Stimulated activated CD4-positive, alpha-beta T cell treated with anti-CD3 and anti-CD28 coated beads, TNF-alpha, amount 100 ng/mL, for 1 hour (primary cell): ENCODE data around the gene ARV1.
"Not testable (repeated sequence)": the region's sequence is repeated elsewhere in the genome, so short reads cannot be mapped to it uniquely, and the experiment has no call there.

Experiments used
- DNase-seq, 3 donors: peaks; one replicate each; pipeline ENCODE4 v3.0.0-alpha.2; 2020; ENCODE audit warnings: low read depth in 3 of 3, low spot score in 1 of 3

The ARV1 gene

DNA sequence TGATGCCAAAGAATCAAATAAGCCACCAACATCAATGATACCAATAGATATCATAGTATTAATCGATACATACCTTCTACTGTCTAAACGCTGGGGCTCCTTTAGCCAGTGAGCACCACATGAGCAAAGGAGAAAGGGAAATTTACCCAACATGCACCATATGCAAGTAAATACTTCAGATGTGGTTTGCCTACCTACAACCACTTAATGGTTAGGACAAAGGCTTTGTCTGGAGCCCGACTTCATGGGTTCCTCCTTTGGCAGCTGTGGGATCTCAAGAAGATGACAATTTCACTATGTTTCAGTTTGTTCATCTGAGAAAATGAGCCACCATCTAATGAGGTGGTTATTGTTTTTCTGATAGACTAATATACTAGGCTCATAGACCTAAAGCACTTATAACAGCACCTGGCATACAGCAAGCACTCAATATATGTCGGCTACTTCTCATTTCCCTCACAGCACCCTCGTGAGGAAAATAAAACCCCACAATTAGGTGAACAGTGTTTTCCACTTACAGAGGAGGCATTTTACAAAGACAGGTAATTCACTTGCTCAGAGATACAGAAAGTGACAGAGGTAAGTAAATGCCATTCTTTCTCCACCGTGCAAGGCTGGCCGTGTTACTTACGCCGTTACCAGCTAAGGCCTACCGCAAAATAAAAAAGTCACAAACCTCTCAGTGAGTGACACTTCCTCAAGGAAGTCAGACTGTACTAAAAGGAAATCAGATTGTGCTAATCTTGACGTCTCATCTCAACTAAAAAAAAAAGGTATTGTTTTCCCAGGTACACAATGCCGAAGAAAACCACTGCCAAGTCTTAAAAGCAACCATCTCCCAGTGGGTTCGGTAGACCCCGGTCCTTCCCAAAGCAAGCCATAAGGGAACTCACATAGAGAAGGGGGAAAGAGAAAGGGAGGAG is 1.8 kb upstream of the ARV1 start:
- no peak for DNase-seq

DNA sequence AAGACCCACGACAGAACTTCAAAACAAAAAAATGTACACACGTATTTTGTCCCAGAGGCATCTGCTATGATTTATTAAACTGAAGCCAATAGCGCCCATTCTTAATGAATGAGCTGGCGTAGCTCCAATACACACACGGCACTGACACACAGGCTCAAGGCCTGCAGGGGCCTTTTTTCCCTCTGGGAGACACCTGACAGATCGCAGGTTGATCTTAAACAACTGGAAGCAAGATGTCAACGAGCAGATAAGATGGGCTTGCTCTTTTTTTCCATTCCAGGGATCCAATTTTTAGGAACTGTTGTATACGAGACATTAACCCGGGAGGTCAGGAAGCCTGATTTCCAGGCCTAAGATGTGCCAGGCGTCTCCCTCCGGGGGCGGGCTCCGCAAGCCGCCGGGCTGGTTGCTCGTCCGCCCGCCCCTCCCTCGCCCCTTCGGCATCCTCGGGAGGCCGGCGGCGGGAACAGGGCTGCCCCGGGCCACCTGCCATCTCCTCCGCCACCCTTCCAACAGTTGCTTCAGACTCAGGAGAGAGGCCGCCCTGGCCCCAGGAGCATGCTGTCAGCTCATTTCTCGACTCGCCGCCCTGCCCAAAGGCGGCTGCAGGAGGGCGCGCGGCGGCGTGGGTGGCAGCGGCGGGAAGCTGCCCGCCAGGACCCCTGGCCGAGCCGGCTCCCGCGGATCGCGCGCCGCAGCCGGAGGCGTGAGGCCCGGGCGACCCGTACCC is 968 bp upstream of the ARV1 start:
- peak in 1 of 3 donors; percentile 15 for DNase-seq

DNA sequence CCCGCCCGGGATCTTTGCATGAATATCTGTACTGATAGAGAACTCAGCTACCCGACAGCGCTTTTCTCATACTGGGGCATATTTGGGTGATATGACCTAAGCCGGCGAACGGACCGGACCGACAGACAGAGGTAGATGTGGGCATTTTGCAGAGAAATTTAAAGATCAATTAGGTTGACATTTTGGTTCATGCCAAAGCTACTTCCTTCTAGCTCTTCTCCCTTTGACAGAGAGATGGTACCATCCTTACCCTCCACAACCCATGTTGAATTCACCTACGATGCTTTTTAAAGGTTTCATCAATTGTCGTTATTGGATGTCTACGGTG is 459 bp downstream of the ARV1 start:
- no peak for DNase-seq

DNA sequence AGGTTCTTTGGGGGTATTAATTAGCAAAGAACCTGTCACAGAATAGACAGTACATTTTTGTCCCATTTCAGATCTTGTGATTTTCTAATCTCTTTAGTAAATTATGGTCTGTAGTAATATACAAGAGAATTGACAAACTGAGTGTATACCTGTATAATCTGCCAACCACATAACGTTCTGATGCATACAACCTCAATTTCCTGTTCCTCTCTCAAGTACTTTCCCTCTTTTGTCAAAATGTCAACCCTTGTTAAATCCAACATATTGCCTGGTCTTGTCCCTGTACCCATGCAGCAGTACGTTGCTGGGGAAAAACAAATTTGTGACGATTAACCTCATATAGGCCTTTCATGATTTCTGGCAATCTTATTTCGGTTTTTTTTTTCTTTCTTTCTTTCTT is 1.1 kb downstream of the ARV1 start:
- DNase-seq = no peak

DNA sequence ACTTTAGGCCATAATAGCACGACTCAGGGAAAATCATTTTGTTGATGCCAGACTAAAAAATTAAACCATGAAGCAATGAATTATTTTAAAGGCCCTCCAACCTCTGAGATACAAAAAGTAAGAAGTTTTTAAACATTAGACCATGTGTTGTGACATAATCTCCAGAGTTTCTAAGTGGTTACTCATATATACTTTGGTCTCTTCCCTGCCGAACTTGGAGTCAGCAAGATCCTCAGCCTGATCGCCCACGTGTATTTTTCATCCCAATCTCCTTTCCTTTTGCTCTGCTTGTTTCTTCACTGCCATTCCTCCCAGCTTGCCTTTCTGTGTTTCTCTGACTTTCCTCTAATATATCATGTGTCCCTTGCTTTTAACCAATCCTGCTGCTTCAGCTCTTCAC is 3.8 kb downstream of the ARV1 start:
- no peak for DNase-seq

DNA sequence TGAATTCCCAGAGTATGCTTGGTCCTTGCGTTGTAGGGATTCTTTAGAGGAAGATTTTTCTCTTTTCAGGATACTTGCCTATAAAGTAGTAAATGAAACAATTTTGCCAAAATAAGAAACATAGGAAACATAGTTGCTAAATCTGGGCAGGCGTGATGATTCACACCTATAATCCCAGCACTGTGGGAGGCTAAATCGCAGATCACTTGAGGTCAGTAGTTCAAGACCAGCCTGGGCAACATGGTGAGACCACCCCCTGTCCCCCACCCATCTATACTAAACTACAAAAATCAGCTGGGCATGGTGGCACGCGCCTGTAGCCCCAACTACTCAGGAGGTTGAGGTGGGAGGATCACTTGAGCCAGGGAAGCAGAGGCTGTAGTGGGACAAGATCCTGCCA is 4.9 kb downstream of the ARV1 start:
- no peak for DNase-seq

DNA sequence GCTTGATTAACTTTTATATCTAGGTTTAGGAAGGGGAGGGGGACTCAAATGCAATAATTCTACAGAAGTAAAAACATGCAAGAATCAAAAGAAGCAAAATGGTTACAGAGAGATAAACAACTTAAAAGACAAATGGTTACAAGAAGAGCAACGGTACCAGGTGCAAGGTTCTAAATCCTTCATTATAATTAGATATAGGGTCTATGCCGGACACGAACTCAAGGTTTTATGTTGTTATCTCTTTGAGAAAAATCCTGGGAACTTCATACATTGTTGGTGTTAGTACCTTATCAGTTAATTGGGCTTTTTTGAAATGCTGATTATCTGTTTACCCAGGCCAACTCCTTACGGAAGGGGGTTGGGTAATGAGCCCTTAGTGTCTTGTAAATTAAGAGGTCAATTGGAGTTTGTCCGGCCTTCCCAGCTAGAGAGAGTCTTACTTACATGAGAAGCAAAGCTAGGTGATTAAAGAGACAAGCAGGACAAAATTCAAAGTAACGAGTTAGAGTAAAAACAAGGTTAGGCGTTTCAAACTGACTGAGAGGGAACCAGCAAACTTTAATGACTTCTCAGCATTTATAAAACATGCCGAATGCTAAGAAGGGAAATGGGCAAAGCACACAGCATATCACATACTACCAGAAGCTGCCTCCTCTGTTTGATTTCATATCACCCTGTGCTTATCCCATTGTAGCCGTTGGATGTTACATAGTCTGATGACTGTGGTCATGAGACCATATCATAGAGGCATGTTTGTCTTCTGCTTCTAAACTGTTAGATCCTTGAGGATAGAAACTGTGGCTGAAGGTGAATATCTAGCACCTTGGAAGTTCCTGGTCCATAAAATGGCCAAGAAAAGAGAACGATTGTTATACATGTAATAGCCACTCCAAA is 6.0 kb downstream of the ARV1 start:
- not testable (repeated sequence) for DNase-seq

DNA sequence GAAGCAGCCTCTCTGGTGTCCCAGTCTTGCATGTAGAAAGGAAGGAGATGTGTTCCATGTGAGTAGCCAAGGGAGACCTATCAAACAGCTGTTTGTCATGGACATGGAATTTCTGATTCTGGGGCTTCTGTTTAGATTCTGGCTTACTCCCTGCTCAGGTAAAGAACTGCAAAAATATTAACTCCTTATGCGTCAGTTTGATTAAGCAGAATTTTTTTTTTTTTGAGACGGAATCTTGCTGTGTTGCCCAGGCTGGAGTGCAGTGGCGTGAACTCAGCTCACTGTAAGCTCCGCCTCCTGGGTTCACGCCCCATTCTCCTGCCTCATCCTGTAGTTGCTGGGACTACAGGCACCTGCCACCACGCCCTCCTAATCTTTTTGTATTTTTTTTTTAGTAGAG is 6.8 kb downstream of the ARV1 start:
- DNase-seq = no peak

DNA sequence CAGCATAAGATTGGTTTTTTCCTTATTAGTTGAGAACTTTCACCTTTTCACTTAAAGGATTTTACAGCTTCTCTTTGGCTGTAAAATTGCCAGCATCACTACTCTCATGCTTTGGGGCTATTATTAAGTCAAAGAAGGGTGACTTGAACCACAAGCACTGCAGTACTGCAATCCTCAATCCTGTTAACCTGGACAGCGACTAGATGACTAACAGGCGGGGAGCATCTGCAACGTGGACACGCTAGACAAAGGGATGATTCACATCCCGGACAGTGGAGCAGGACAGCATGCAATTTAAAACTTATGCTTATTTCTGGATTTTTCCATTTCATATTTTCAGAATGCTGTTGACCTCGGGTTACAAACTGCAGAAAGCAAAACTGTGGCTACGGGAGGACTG is 8.1 kb downstream of the ARV1 start:
- DNase-seq = no peak

DNA sequence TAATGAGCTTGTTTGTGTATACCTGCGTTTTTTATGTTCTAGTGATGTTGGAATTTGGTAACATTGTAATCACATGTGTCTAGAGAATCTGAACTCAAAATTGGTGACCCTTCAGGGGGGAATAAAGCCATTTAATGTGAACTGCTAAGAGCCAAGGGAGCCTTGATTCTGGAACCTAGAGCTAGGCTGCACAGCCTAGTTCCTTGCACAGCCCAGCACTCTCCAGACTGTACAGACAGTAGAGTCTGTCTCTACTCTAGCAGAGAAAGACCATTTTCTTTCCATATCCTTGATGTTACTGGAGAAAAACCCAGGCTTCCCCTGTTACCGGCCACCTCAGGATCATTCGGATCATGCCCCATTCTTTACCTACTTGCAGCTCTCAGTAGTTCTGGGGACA is 8.6 kb downstream of the ARV1 start:
- no peak for DNase-seq

DNA sequence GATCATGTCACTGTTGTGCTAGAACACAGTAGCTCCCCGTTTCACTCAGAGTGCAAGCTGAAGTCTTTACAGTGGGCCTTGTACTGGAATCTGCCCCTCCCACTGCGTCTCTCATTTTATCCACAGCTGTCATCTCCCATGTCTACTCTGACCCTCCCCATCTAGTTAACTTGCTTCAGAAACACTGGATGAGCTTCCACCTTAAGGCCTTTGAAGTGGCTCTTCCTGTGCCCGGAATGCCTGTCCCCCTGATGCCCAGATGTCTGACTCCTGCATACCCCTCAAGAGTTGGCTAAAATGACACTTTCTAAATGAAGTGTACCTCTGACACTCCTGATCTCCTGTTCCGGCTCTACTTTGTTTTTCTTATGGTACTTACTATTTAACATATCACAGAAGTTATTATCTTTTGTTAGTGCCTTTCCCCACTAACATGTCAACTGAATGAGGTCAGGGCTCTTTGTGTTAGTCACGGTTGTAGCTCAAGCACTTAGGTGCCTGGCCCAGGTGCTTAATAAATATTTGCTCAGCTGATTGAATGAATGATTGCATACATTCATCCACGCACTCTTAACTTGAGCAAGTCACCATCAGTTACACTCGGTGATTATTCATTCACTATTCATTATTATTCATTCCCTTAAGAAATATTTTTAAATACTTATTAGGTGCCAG is 13.3 kb downstream of the ARV1 start:
- DNase-seq = no peak

- no peak for DNase-seq
Observed at GRCh38 chr1:230994860-230995259, 16.0 kb downstream of the ARV1 start.

- DNase-seq = no peak
Observed at GRCh38 chr1:231000201-231000600, 21.3 kb downstream of the ARV1 start.

DNA sequence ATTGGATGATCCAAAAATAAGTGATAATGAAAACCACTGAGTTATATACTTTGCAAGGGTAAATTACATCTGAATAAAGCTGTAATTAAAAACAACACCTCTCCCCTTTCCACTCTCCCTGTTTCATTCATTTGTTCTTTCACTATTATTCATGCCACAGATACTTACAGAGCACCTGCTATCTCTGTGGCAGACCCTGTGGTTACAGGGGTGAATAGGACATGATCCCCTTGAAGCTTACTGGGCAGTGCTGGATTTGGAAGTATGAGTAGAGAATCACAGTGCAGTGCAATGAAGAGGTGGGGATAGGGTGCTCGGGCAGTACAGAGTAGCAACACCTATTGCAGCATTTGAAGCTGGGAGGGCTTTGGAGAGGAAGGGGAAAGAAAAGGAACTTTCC is 21.7 kb downstream of the ARV1 start:
- DNase-seq = no peak

GRCh38 chr1:231001892-231002291 is 23.0 kb downstream of the ARV1 start:
- DNase-seq = no peak

GRCh38 chr1:231007535-231007934 is 28.6 kb downstream of the ARV1 start:
- not testable (repeated sequence) for DNase-seq

DNA sequence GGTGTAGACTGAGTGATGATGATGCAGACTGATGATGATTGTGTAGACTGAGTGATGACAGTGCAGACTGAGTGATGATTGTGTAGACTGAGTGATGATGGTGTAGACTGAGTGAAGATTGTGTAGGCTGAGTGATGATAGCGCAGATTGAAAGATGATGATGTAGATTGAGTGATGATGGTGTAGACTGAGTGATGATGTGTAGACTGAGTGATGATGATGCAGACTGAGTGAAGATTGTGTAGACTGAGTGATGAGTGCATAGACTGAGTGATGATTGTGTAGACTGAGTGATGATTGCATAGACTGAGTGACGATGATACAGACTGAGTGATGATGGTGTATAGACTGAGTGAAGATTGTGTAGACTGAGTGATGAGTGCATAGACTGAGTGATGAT is 32.5 kb downstream of the ARV1 start:
- DNase-seq = no peak

DNA sequence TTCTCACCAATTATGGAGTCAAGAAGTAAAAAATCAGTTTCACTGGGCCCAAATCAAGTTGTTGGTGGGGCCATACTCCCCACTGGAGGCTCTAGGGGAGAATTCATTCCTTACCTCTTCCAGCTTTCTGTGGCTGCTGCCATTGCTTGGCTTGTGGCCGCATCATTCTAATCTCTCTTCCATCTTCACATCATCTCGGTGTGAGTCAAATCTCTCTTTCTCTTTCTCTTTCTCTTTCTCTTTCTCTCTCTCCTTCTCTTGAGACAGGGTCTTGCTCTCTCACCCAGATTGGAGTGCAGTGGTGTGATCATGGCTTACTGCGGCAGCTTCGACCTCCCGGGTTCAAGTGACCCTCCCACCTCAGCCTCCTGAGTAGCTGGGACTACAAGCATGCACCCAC is 33.1 kb downstream of the ARV1 start:
- DNase-seq = no peak

DNA sequence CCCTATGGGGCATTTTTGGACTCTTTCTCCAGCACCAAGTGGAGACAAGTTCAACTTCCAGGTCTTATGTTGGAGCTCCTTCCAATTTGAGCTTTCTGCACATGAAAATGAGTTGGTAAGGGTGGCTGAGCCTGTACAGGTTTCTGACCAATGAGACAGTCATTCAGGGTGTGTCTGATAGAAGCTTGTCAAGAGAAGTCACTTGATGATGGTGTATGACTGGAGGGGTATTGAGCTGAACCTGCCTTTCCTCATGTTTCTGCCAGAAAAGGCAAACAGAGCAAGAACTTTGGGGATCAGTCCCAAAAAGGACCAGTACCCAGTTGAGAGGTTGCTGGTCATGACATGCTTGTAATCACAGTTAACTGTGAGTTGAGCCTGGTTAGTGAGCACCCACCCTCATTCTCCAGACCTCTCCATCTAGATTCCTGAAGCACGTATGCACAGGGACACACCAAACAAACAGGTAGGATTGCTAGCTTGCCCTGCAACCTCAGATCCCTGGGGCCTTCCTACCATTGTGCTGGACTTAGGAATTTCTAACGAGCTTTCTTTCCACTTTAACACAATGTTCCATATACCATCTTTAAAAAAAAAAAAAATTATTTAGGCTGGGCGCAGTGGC is 34.6 kb downstream of the ARV1 start:
- DNase-seq = no peak

DNA sequence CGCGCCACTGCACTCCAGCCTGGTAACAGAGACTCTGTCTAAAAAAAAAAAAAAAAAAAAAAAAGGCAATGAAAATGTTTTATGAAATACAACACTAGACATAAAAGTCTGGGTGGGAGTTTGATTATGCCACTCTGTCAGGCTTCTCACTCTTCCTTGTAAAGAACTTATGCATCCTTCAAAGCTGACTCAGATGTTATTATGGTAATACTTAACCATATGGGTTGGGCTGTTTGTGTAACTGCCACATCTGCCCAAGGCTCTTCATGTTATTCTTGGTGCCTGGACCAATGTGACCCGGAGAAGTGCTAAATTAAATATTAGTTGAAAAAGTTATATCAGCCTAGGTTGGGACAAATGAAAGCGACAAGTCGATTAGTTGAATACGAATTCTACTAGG is 37.3 kb downstream of the ARV1 start:
- no peak for DNase-seq

DNA sequence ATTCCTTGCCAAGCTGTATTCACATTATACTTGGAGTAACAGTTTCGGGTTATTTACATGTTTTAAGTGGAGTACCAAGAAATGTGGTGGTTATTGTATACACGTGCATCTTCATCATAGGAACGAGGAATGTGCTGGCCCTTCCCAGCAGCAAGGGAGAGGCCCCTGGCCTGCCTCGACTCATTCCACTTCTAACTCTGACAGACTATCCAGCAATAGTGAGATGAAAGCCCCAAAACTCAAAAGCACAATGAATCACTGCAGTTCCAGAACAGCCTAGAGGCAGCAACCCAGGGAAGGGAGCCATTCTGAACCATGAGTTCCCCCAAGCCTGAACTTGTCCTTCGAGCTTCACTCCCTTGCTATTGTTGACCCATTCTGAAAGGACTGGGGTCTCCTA is 38.1 kb downstream of the ARV1 start:
- no peak for DNase-seq
